HEK293 (cell line): ENCODE data around the gene HRH4.
A peak's percentile ranks its signal among the peaks of the same experiment; 100 is the strongest.

Source experiments
- CTCF ChIA-PET: fragments of 350-600 bp; formaldehyde crosslinking; extraction: SDS; loops from one replicate; lab custom pipeline; 2021; ENCODE audit warnings: antibody characterized with exemption; lab: Yijun Ruan, JAX
- POLR2A ChIA-PET: fragments of 300-600 bp; formaldehyde crosslinking; extraction: SDS; loops from one replicate; lab custom pipeline; 2020; ENCODE audit warnings: antibody characterized with exemption, inconsistent platforms; lab: Yijun Ruan, JAX
- H3K27ac ChIP-seq: fragments of 200-500 bp; sonication (Bioruptor generic); 2 replicates; pipeline ENCODE4 v1.5.1; 2014; ENCODE audit warnings: low read depth, low read length, control low read depth, inconsistent platforms; ENCODE audit errors: extremely low read depth
- H3K36me3 ChIP-seq, 2 experiments: fragments of 200-500 bp in 1 of 2; sonication (Bioruptor generic) in 1 of 2; 1 replicate in 1 of 2; 2 replicates in 1 of 2; pipeline ENCODE4 v1.5.1; 2014 to 2017; ENCODE audit warnings: inconsistent platforms in 2 of 2, low read length in 2 of 2; ENCODE audit not compliant: control insufficient read depth in 2 of 2, insufficient read depth in 1 of 2
- H3K4me1 ChIP-seq: fragments of 200-500 bp; sonication (Bioruptor generic); 2 replicates; pipeline ENCODE4 v1.5.1; 2014; ENCODE audit warnings: mild to moderate bottlenecking, low read length, inconsistent platforms; ENCODE audit not compliant: control insufficient read depth, insufficient read depth
- H3K4me3 ChIP-seq: 2 replicates; pipeline ENCODE4 v1.5.1; 2011; ENCODE audit warnings: low read depth, mild to moderate bottlenecking, control low read depth, low read length, moderate library complexity
- H3K9me3 ChIP-seq: fragments of 200-500 bp; sonication (Bioruptor generic); 2 replicates; pipeline ENCODE4 v1.5.1; 2014; ENCODE audit warnings: low read depth, low read length, inconsistent platforms; ENCODE audit not compliant: control insufficient read depth, insufficient read depth
- KLF7 ChIP-seq: fragments of 450-650 bp; formaldehyde crosslinking; IDR thresholded peaks from 2 replicates; pipeline ENCODE4 v1.5.1; 2016; ENCODE audit warnings: missing biosample characterization, missing genetic modification characterization, borderline replicate concordance
- MEIS1 ChIP-seq: sonication (generic); formaldehyde crosslinking; IDR thresholded peaks from 2 replicates; pipeline ENCODE4 v1.8.1; 2022; ENCODE audit warnings: missing genetic modification reagents, mild to moderate bottlenecking, borderline replicate concordance
- RBAK ChIP-seq: fragments of 450-650 bp; formaldehyde crosslinking; IDR thresholded peaks from 2 replicates; pipeline ENCODE4 v1.5.1; 2016; ENCODE audit warnings: missing biosample characterization, missing genetic modification characterization
- SCRT1 ChIP-seq: fragments of 450-650 bp; formaldehyde crosslinking; IDR thresholded peaks from 2 replicates; pipeline ENCODE4 v1.5.1; 2016; ENCODE audit warnings: missing biosample characterization, missing genetic modification characterization, borderline replicate concordance
- TRIM28 ChIP-seq: IDR thresholded peaks from 2 replicates; pipeline ENCODE4 v1.6.1; 2011; ENCODE audit warnings: low read length, control low read depth, borderline replicate concordance
- ZFHX2 ChIP-seq: fragments of 450-650 bp; formaldehyde crosslinking; conservative IDR thresholded peaks from 2 replicates; pipeline ENCODE4 v1.5.1; 2016; ENCODE audit warnings: missing biosample characterization, missing genetic modification characterization
- ZNF121 ChIP-seq: fragments of 450-650 bp; formaldehyde crosslinking; IDR thresholded peaks from 2 replicates; pipeline ENCODE4 v1.5.1; 2016; ENCODE audit warnings: missing biosample characterization, missing genetic modification characterization
- ZNF138 ChIP-seq: fragments of 450-650 bp; formaldehyde crosslinking; IDR thresholded peaks from 2 replicates; pipeline ENCODE4 v1.5.1; 2016; ENCODE audit warnings: missing biosample characterization, missing genetic modification characterization, borderline replicate concordance
- ZNF146 ChIP-seq: fragments of 450-650 bp; formaldehyde crosslinking; IDR thresholded peaks from 2 replicates; pipeline ENCODE4 v1.5.1; 2016; ENCODE audit warnings: missing biosample characterization, missing genetic modification characterization
- ZNF169 ChIP-seq: fragments of 450-650 bp; formaldehyde crosslinking; IDR thresholded peaks from 2 replicates; pipeline ENCODE4 v1.5.1; 2016; ENCODE audit warnings: missing biosample characterization, missing genetic modification characterization
- ZNF211 ChIP-seq: fragments of 450-650 bp; formaldehyde crosslinking; IDR thresholded peaks from 2 replicates; pipeline ENCODE4 v1.5.1; 2016; ENCODE audit warnings: low read depth, missing biosample characterization, missing genetic modification characterization
- ZNF239 ChIP-seq: fragments of 450-650 bp; formaldehyde crosslinking; IDR thresholded peaks from 2 replicates; pipeline ENCODE4 v1.5.1; 2016; ENCODE audit warnings: missing biosample characterization, missing genetic modification characterization
- ZNF311 ChIP-seq: fragments of 450-650 bp; formaldehyde crosslinking; IDR thresholded peaks from 2 replicates; pipeline ENCODE4 v1.5.1; 2017; ENCODE audit warnings: missing biosample characterization, missing genetic modification characterization, borderline replicate concordance
- ZNF341 ChIP-seq: fragments of 450-650 bp; formaldehyde crosslinking; IDR thresholded peaks from 2 replicates; pipeline ENCODE4; 2016; ENCODE audit warnings: low read depth, missing biosample characterization, missing genetic modification characterization
- ZNF404 ChIP-seq: fragments of 450-650 bp; formaldehyde crosslinking; IDR thresholded peaks from 2 replicates; pipeline ENCODE4 v1.5.1; 2017; ENCODE audit warnings: missing biosample characterization, missing genetic modification characterization
- ZNF585B ChIP-seq: fragments of 450-650 bp; formaldehyde crosslinking; IDR thresholded peaks from 2 replicates; pipeline ENCODE4 v1.5.1; 2016; ENCODE audit warnings: missing biosample characterization, missing genetic modification characterization
- ZNF654 ChIP-seq: fragments of 450-650 bp; formaldehyde crosslinking; IDR thresholded peaks from 2 replicates; pipeline ENCODE4 v1.5.1; 2016; ENCODE audit warnings: low read depth, missing biosample characterization, missing genetic modification characterization
- ZNF677 ChIP-seq: fragments of 450-650 bp; IDR thresholded peaks from 2 replicates; pipeline ENCODE4 v1.5.0; 2018; ENCODE audit warnings: missing biosample characterization, mild to moderate bottlenecking, missing genetic modification characterization, moderate library complexity
- ZNF701 ChIP-seq: fragments of 450-650 bp; formaldehyde crosslinking; IDR thresholded peaks from 2 replicates; pipeline ENCODE4 v1.5.1; 2016; ENCODE audit warnings: missing biosample characterization, missing genetic modification characterization
- ZNF777 ChIP-seq: fragments of 450-650 bp; formaldehyde crosslinking; IDR thresholded peaks from 2 replicates; pipeline ENCODE4 v1.5.1; 2017; ENCODE audit warnings: missing biosample characterization, missing genetic modification characterization, borderline replicate concordance
- ZSCAN16 ChIP-seq: fragments of 450-650 bp; formaldehyde crosslinking; IDR thresholded peaks from 2 replicates; pipeline ENCODE4 v1.5.1; 2016; ENCODE audit warnings: missing biosample characterization, missing genetic modification characterization
- ZSCAN30 ChIP-seq: fragments of 450-650 bp; IDR thresholded peaks from 2 replicates; pipeline ENCODE4 v1.5.1; 2018; ENCODE audit warnings: missing biosample characterization, mild to moderate bottlenecking, missing genetic modification characterization, moderate library complexity
- TF ChIP-seq, protein P1 (sequence below): fragments of 450-650 bp; formaldehyde crosslinking; IDR thresholded peaks from 2 replicates; pipeline ENCODE4 v1.5.1; 2016; ENCODE audit warnings: missing biosample characterization, missing genetic modification characterization

Gene HRH4

DNA sequence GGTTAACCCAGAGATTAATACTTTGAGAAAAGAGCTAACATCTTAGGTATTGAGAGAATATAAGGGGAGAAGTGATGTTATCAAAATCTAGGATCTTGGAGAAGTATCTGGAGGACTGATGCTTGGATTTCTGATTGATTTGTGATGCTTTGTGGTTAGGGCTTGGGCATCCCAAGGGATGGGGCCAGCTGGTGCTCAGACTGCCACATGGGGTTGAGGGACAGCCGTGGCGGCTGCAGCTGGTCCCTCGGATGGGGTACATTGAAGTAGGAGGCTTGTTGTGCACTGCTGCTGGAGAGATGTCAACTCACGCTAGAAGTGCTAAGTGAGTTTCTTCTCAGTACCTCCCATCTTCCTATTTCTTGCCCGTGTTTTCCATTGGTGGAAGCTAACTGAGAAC, 22.4 kb downstream of the HRH4 start:
- CTCF ChIA-PET = interaction anchor here (0.7 to 9.6 kb wide), 7 partner anchors 9 to 306 kb away, joined by 3 to 228 read pairs (median 3); no protein-coding TSS in a partner anchor
- no peaks in the 10 kb centered on the region for H3K36me3 ChIP-seq
- no peak overlapping the region for H3K4me3 ChIP-seq
- no peak for TF ChIP-seq ZNF311 (tag by site-specific recombination)
- TF ChIP-seq ZNF211 (tag by site-specific recombination) = no peak
- TF ChIP-seq SCRT1 = no peak
- no peak for TF ChIP-seq RBAK
- no peak for TF ChIP-seq ZNF404 (tag by site-specific recombination)
- no peak for TF ChIP-seq ZSCAN16 (tag by site-specific recombination)
- no peak for TF ChIP-seq ZNF585B (tag by site-specific recombination)
- TF ChIP-seq TRIM28 = no peak
- H3K4me1 ChIP-seq = no peaks in the 10 kb centered on the region
- no peak overlapping the region for H3K27ac ChIP-seq
- H3K9me3 ChIP-seq = no peaks in the 10 kb centered on the region
- POLR2A ChIA-PET = no interaction called here

DNA sequence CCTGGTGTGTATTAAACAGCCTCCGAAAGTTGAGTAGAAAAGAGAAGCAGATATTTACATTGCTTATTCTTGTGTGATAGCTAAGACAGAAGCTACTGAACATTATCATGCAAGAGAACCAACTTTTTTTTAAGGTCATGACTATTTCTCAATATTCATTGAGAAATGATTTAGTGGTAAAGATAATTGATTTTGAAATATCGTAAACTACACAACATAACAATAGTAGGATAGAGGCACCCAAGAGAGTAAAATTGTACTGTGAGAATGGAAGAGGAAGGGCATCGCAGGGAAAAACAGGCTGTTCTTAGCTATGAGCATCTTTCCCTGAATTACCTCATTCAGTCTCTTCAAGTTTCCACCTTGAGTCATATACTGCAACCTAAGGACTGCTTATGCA, 25.2 kb downstream of the HRH4 start:
- ChIA-PET CTCF (interaction anchor here (0.7 to 9.6 kb wide), 10 partner anchors 19 to 345 kb away, joined by 3 to 228 read pairs (median 4); no protein-coding TSS in a partner anchor), POLR2A (no interaction called here)
- H3K4me1 ChIP-seq = no peaks in the 10 kb centered on the region

DNA sequence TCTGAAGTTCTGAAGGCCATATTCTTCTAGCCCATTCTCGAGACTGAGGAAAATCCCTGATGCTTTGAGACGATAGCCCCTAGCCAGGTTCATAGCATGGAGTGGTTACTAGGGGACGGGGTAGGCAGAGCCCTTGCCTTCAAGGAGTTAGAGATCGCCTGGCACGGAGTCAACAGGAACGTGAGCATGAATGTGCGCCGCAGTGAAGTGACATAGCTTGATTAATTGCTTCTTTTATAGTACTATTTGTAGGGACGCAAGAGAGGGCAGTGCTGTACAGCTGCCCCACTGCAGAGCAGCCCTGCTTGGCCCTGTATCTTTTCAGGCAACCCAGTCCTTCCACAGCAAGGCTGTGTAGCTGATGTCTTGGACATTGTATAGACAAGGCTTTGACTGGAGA, 26.2 kb downstream of the HRH4 start:
- TF ChIP-seq ZNF701 (no peak), ZNF169 (no peak), ZNF311 (tag by site-specific recombination) (no peak)
- ChIA-PET POLR2A (interaction anchor here (0.7 kb wide), 1 partner anchor 89 kb away, joined by 3 read pairs; no protein-coding TSS in a partner anchor), CTCF (interaction anchor here (0.5 to 9.6 kb wide), 22 partner anchors 8 to 383 kb away, joined by 3 to 228 read pairs (median 6); partner anchors contain the start of gene HRH4)

More for the DNA sequence above, 25.2 kb downstream of the HRH4 start:
- Histone ChIP-seq H3K27ac (no peak overlapping the region), H3K9me3 (no peaks in the 10 kb centered on the region), H3K36me3 (no peaks in the 10 kb centered on the region), H3K4me3 (no peak overlapping the region)
- TF ChIP-seq ZNF777 (tag by site-specific recombination) = no peak
- no peak for TF ChIP-seq ZNF138
- TF ChIP-seq ZNF239 (tag by site-specific recombination) = no peak
- 0 out of 2 replicates have a peak, but pooled peaks have one; percentile 32 for TF ChIP-seq ZNF677 (tag by site-specific recombination)
- TF ChIP-seq ZNF341 (tag by site-specific recombination) = no peak

DNA sequence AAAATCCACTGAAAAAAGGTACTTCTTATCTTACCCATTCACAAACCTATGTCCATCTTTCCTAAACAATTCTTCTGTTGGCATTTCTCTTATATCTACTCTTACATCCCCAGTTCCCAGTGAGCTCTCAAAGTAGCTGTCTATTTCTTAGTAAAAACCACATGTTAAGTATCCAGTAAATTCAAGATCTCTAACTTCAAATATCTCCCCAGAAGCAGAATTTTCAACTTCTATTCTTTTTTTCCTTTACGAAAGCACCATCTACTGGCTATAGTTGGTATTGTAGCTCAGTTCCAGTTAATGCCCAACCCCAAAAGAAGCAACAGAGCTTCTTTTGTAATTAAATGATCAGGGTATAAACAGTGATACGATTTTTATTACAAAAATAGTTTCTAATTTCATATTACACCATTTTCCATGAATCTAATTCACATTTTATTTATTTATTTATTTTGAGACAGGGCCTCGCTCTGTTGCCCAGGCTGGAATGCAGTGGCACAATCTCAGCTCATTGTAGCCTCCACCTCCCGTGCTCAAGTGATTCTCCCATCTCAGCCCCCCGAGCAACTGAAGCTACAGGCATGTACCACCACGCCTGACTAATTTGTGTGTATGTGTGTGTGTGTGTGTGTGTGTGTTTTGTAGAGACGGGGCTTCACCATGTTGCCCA, 28.5 kb downstream of the HRH4 start:
- H3K36me3 ChIP-seq = no peaks in the 10 kb centered on the region
- no peaks in the 10 kb centered on the region for H3K4me1 ChIP-seq
- ChIA-PET CTCF (interaction anchor here (0.6 to 9.6 kb wide), 73 partner anchors 9 to 1450 kb away, joined by 3 to 228 read pairs (median 4); partner anchors contain the start of genes CABYR, HRH4 and OSBPL1A), POLR2A (interaction anchor here (0.6 to 1.4 kb wide), 5 partner anchors 12 to 350 kb away, joined by 3 to 11 read pairs (median 4); partner anchors contain the start of genes CABYR and IMPACT)
- TF ChIP-seq MEIS1 (CRISPR knock-in tag) = no peak
- TF ChIP-seq ZSCAN30 (tag by site-specific recombination) = no peak
- TF ChIP-seq ZNF654 (tag by site-specific recombination) = peak; percentile 78
- TF ChIP-seq, protein P1, sequence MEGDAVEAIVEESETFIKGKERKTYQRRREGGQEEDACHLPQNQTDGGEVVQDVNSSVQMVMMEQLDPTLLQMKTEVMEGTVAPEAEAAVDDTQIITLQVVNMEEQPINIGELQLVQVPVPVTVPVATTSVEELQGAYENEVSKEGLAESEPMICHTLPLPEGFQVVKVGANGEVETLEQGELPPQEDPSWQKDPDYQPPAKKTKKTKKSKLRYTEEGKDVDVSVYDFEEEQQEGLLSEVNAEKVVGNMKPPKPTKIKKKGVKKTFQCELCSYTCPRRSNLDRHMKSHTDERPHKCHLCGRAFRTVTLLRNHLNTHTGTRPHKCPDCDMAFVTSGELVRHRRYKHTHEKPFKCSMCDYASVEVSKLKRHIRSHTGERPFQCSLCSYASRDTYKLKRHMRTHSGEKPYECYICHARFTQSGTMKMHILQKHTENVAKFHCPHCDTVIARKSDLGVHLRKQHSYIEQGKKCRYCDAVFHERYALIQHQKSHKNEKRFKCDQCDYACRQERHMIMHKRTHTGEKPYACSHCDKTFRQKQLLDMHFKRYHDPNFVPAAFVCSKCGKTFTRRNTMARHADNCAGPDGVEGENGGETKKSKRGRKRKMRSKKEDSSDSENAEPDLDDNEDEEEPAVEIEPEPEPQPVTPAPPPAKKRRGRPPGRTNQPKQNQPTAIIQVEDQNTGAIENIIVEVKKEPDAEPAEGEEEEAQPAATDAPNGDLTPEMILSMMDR = 0 out of 2 replicates have a peak, but pooled peaks have one; percentile 6
- TF ChIP-seq KLF7 (tag by site-specific recombination) = no peak
- TF ChIP-seq ZNF146 (tag by site-specific recombination) = no peak
- no peak for TF ChIP-seq ZNF121 (tag by site-specific recombination)
- TF ChIP-seq ZFHX2 (tag by site-specific recombination) = 0 out of 2 replicates have a peak, but pooled peaks have one; percentile 7
- no peak overlapping the region for H3K27ac ChIP-seq
- no peak overlapping the region for H3K4me3 ChIP-seq
- H3K9me3 ChIP-seq = no peaks in the 10 kb centered on the region

More for the DNA sequence above, 26.2 kb downstream of the HRH4 start:
- Histone ChIP-seq H3K36me3 (no peaks in the 10 kb centered on the region), H3K4me1 (no peaks in the 10 kb centered on the region), H3K9me3 (no peaks in the 10 kb centered on the region), H3K4me3 (no peak overlapping the region), H3K27ac (no peak overlapping the region)
